ENCODE results near the gene DSN1.
A peak's percentile ranks its signal among the peaks of the same experiment; 100 is the strongest.

DSN1 gene, protein sequence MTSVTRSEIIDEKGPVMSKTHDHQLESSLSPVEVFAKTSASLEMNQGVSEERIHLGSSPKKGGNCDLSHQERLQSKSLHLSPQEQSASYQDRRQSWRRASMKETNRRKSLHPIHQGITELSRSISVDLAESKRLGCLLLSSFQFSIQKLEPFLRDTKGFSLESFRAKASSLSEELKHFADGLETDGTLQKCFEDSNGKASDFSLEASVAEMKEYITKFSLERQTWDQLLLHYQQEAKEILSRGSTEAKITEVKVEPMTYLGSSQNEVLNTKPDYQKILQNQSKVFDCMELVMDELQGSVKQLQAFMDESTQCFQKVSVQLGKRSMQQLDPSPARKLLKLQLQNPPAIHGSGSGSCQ

GRCh38 chr20:36773597-36774390 is at the start of gene DSN1:
DSN1 (minus strand) TSS chr20:36773763; CDS start chr20:36771458, 2,305 bp downstream.
- Histone ChIP-seq H3K79me2 (ENCODE audit: insufficient read depth, low read length) (peaks cover 9% of the 10 kb centered on the region), H3K4me2 (ENCODE audit: low read length) (peak within 1 kb of the TSS; percentile 97), H3K9me3 (ENCODE audit: low read length) (no peaks in the 10 kb centered on the region), H3K36me3 (ENCODE audit: insufficient read depth, low read length) (peaks cover 22% of the 10 kb centered on the region; the same call in 1 of the 2 replicates), H3K9me2 (ENCODE audit: low read depth, low read length) (no peaks in the 10 kb centered on the region), H3F3A (ENCODE audit: insufficient read depth, low read length) (no peaks in the 10 kb centered on the region), H3K9ac (ENCODE audit: low read length) (peak within 1 kb of the TSS; percentile 95), H3K4me3 (ENCODE audit: low read depth, low read length, poor library complexity, severe bottlenecking) (peak within 1 kb of the TSS; percentile 89), H2AFZ (ENCODE audit: low read length) (peak within 1 kb of the TSS; percentile 67), H3K27ac (ENCODE audit: low read depth, low read length, poor library complexity, severe bottlenecking) (peak within 1 kb of the TSS; percentile 45), H3K4me1 (ENCODE audit: insufficient read depth, low read length, severe bottlenecking) (peaks cover 38% of the 10 kb centered on the region), H3K27me3 (ENCODE audit: insufficient read depth, low read length) (no peaks in the 10 kb centered on the region), H4K20me1 (ENCODE audit: insufficient read depth, low read length) (no peaks in the 10 kb centered on the region)
- TF ChIP-seq EZH2 (IDR thresholded peaks at IDR 0.05; ENCODE audit: borderline replicate concordance, low read length) (no peak), CTCF (IDR thresholded peaks at IDR 0.05; ENCODE audit: low read length) (no peak)

DNA sequence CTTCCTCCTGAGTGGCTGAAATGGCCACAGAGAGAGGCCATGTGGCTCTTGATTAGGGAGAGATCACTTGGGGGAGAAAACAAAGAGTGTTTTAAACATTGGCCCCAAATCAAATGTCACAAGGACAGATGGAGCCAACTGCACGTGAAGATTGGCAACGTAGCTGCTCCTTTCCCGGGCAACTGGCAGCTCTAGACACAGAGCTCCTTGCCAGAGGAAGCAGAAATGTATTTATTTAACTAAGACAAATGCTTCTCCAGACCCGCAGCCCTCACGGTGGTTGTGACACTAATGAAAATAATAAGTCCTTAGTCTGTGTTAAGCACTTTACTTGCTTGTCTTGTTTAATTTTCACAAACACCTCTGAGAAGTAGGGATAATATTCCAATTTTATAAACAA is 49.6 kb upstream of the DSN1 start:
- no peaks in the 10 kb centered on the region for H3F3A ChIP-seq (ENCODE audit: insufficient read depth, low read length)
- H3K79me2 ChIP-seq (ENCODE audit: insufficient read depth, low read length) = no peaks in the 10 kb centered on the region
- no peaks in the 10 kb centered on the region for H3K4me1 ChIP-seq (ENCODE audit: insufficient read depth, low read length, severe bottlenecking)
- H3K4me3 ChIP-seq (ENCODE audit: low read depth, low read length, poor library complexity, severe bottlenecking) = no peak overlapping the region
- H3K27me3 ChIP-seq (ENCODE audit: insufficient read depth, low read length) = no peaks in the 10 kb centered on the region
- H3K4me2 ChIP-seq (ENCODE audit: low read length) = no peak overlapping the region
- no peak overlapping the region for H3K27ac ChIP-seq (ENCODE audit: low read depth, low read length, poor library complexity, severe bottlenecking)
- H2AFZ ChIP-seq (ENCODE audit: low read length) = no peak overlapping the region
- no peaks in the 10 kb centered on the region for H4K20me1 ChIP-seq (ENCODE audit: insufficient read depth, low read length)
- no peaks in the 10 kb centered on the region for H3K9me3 ChIP-seq (ENCODE audit: low read length)
- H3K9ac ChIP-seq (ENCODE audit: low read length) = no peak overlapping the region
- H3K9me2 ChIP-seq (ENCODE audit: low read depth, low read length) = no peaks in the 10 kb centered on the region
- peaks cover 6% of the 10 kb centered on the region; the same call in 1 of the 2 replicates for H3K36me3 ChIP-seq (ENCODE audit: insufficient read depth, low read length)
- no peak for TF ChIP-seq EZH2 (IDR thresholded peaks at IDR 0.05; ENCODE audit: borderline replicate concordance, low read length)
- no peak for TF ChIP-seq CTCF (IDR thresholded peaks at IDR 0.05; ENCODE audit: low read length)

GRCh38 chr20:36821964-36822437 is 48.4 kb upstream of the DSN1 start:
- TF ChIP-seq EZH2 (IDR thresholded peaks at IDR 0.05; ENCODE audit: borderline replicate concordance, low read length) (no peak), CTCF (IDR thresholded peaks at IDR 0.05; ENCODE audit: low read length) (no peak)
- no peaks in the 10 kb centered on the region for H3K9me3 ChIP-seq (ENCODE audit: low read length)
- no peak overlapping the region for H3K9ac ChIP-seq (ENCODE audit: low read length)
- no peaks in the 10 kb centered on the region for H3F3A ChIP-seq (ENCODE audit: insufficient read depth, low read length)
- no peak overlapping the region for H2AFZ ChIP-seq (ENCODE audit: low read length)
- H3K36me3 ChIP-seq (ENCODE audit: insufficient read depth, low read length) = no peaks in the 10 kb centered on the region
- no peaks in the 10 kb centered on the region for H3K79me2 ChIP-seq (ENCODE audit: insufficient read depth, low read length)
- no peak overlapping the region for H3K4me3 ChIP-seq (ENCODE audit: low read depth, low read length, poor library complexity, severe bottlenecking)
- H3K27ac ChIP-seq (ENCODE audit: low read depth, low read length, poor library complexity, severe bottlenecking) = no peak overlapping the region
- no peaks in the 10 kb centered on the region for H4K20me1 ChIP-seq (ENCODE audit: insufficient read depth, low read length)
- H3K4me1 ChIP-seq (ENCODE audit: insufficient read depth, low read length, severe bottlenecking) = no peaks in the 10 kb centered on the region
- no peaks in the 10 kb centered on the region for H3K27me3 ChIP-seq (ENCODE audit: insufficient read depth, low read length)
- H3K9me2 ChIP-seq (ENCODE audit: low read depth, low read length) = no peaks in the 10 kb centered on the region
- no peak overlapping the region for H3K4me2 ChIP-seq (ENCODE audit: low read length)

Measured in OCI-LY1 (cell line).